Measurements from ENCODE around the gene PSORS1C2.

- TF ChIP-seq, protein P1, sequence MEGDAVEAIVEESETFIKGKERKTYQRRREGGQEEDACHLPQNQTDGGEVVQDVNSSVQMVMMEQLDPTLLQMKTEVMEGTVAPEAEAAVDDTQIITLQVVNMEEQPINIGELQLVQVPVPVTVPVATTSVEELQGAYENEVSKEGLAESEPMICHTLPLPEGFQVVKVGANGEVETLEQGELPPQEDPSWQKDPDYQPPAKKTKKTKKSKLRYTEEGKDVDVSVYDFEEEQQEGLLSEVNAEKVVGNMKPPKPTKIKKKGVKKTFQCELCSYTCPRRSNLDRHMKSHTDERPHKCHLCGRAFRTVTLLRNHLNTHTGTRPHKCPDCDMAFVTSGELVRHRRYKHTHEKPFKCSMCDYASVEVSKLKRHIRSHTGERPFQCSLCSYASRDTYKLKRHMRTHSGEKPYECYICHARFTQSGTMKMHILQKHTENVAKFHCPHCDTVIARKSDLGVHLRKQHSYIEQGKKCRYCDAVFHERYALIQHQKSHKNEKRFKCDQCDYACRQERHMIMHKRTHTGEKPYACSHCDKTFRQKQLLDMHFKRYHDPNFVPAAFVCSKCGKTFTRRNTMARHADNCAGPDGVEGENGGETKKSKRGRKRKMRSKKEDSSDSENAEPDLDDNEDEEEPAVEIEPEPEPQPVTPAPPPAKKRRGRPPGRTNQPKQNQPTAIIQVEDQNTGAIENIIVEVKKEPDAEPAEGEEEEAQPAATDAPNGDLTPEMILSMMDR (IDR thresholded peaks at IDR 0.05): no peak
- TF ChIP-seq POLR2A (IDR thresholded peaks at IDR 0.05): no peak
These were observed 13.7 kb downstream of the PSORS1C2 start for GRCh38 chr6:31125162-31125561.
